ENCODE results near the gene FBXW12.

GRCh38 chr3:48343432-48343831, 28.6 kb upstream of the FBXW12 start:
- TF ChIP-seq CTCF (IDR thresholded peaks at IDR 0.05 in 2 of 3, conservative IDR thresholded peaks at IDR 0.05 in 1 of 3; ENCODE audit: borderline replicate concordance in 1 of 3, insufficient read depth in 1 of 3, low read depth in 2 of 3, low read length in 2 of 3) (no peak), POLR2A (IDR thresholded peaks at IDR 0.05; ENCODE audit: borderline replicate concordance, extremely low read depth, insufficient read depth, insufficient read length) (no peak), ZFX (IDR thresholded peaks at IDR 0.05) (no peak), ZBTB33 (IDR thresholded peaks at IDR 0.05; ENCODE audit: extremely low read depth, insufficient replicate concordance, low read length) (no peak), SRF (IDR thresholded peaks at IDR 0.05; ENCODE audit: low read depth) (no peak), REST (IDR thresholded peaks at IDR 0.05; ENCODE audit: low read depth) (no peak), ATF3 (IDR thresholded peaks at IDR 0.05) (no peak), YY1 (IDR thresholded peaks at IDR 0.05; ENCODE audit: extremely low read depth, insufficient replicate concordance, low read depth, low read length) (no peak)

Measured in HCT116 (cell line).